ENCODE data around the gene SLC12A5. TPM values are rescaled to one million over a fixed set of nuclear protein-coding genes. Genes with fewer than 3 reads are reported as not detected.

SLC12A5 gene
- total RNA-seq, 2 experiments from 2014 or later: 3.8 to 11.0 TPM

- no TSS peak for BruUV-seq (replicated peaks)
- ChIA-PET CTCF (ENCODE audit: unreplicated experiment) (no interaction called here), POLR2A (no interaction called here)
- H3K4me1 ChIP-seq (ENCODE audit: insufficient read depth, low read length, poor library complexity, severe bottlenecking): peaks cover 5% of the 10 kb centered on the region
- H2AFZ ChIP-seq (ENCODE audit: low read length): no peak overlapping the region
- no peaks in the 10 kb centered on the region for H4K20me1 ChIP-seq (ENCODE audit: insufficient read depth, low read length)
- no peak overlapping the region for H3K27ac ChIP-seq (ENCODE audit: low read depth, low read length, poor library complexity, severe bottlenecking)
- H3K36me3 ChIP-seq (ENCODE audit: insufficient read depth, low read length): no peaks in the 10 kb centered on the region
- TF ChIP-seq EZH2phosphoT487 (IDR thresholded peaks at IDR 0.05; ENCODE audit: borderline replicate concordance, low read depth, low read length): no peak
- TF ChIP-seq, protein P1, sequence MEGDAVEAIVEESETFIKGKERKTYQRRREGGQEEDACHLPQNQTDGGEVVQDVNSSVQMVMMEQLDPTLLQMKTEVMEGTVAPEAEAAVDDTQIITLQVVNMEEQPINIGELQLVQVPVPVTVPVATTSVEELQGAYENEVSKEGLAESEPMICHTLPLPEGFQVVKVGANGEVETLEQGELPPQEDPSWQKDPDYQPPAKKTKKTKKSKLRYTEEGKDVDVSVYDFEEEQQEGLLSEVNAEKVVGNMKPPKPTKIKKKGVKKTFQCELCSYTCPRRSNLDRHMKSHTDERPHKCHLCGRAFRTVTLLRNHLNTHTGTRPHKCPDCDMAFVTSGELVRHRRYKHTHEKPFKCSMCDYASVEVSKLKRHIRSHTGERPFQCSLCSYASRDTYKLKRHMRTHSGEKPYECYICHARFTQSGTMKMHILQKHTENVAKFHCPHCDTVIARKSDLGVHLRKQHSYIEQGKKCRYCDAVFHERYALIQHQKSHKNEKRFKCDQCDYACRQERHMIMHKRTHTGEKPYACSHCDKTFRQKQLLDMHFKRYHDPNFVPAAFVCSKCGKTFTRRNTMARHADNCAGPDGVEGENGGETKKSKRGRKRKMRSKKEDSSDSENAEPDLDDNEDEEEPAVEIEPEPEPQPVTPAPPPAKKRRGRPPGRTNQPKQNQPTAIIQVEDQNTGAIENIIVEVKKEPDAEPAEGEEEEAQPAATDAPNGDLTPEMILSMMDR (conservative IDR thresholded peaks at IDR 0.05; ENCODE audit: low read length): no peak
- intact Hi-C loops (cut with micrococcal nuclease; ENCODE audit: unreplicated experiment): no loop called here
- H3K9me2 ChIP-seq (ENCODE audit: insufficient read depth, low read length): no peaks in the 10 kb centered on the region
- H3K4me2 ChIP-seq (ENCODE audit: low read length): no peak overlapping the region
- no peak overlapping the region for H3K4me3 ChIP-seq (ENCODE audit: low read depth, low read length, poor library complexity, severe bottlenecking)
- no peaks in the 10 kb centered on the region for H3K79me2 ChIP-seq (ENCODE audit: insufficient read depth, low read depth, low read length)
- DNase-seq (ENCODE audit: low spot score): no peak
- no peaks in the 10 kb centered on the region for H3K9me3 ChIP-seq (ENCODE audit: low read length)
Measured at GRCh38 chr20:46101957-46102356, 72.9 kb downstream of the SLC12A5 start.

DNA sequence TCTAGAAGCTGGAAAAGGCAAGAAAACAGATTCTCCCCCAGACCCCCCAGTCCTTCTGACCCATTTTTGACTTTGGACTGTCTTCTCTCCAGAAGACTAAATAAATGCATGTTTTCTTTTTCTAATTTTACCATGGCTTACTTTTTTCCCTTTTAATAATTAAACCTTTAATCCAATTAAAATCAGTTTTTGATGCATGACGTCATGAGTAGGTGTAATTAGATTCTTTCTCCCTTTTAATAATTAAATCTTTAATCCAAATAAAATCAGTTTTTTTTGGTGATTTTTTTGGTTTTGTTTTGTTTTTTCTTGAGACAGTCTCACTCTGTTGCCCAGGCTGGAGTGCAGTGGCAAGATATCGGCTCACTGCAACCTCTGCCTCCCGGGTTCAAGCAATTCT, 73.9 kb downstream of the SLC12A5 start:
- ChIA-PET POLR2A (no interaction called here), CTCF (ENCODE audit: unreplicated experiment) (no interaction called here)
- intact Hi-C loops (cut with micrococcal nuclease; ENCODE audit: unreplicated experiment): no loop called here
- Histone ChIP-seq H3K36me3 (ENCODE audit: insufficient read depth, low read length) (no peaks in the 10 kb centered on the region), H2AFZ (ENCODE audit: low read length) (no peak overlapping the region), H3K9me2 (ENCODE audit: insufficient read depth, low read length) (no peaks in the 10 kb centered on the region), H3K4me1 (ENCODE audit: insufficient read depth, low read length, poor library complexity, severe bottlenecking) (peaks cover 7% of the 10 kb centered on the region), H3K4me2 (ENCODE audit: low read length) (no peak overlapping the region), H3K27ac (ENCODE audit: low read depth, low read length, poor library complexity, severe bottlenecking) (no peak overlapping the region), H4K20me1 (ENCODE audit: insufficient read depth, low read length) (no peaks in the 10 kb centered on the region), H3K4me3 (ENCODE audit: low read depth, low read length, poor library complexity, severe bottlenecking) (no peak overlapping the region), H3K9me3 (ENCODE audit: low read length) (no peaks in the 10 kb centered on the region), H3K79me2 (ENCODE audit: insufficient read depth, low read depth, low read length) (no peaks in the 10 kb centered on the region)
- TF ChIP-seq, protein P1 (conservative IDR thresholded peaks at IDR 0.05; ENCODE audit: low read length): no peak
- no peak for TF ChIP-seq EZH2phosphoT487 (IDR thresholded peaks at IDR 0.05; ENCODE audit: borderline replicate concordance, low read depth, low read length)
- no TSS peak for BruUV-seq (replicated peaks)
- DNase-seq (ENCODE audit: low spot score): no peak

DNA sequence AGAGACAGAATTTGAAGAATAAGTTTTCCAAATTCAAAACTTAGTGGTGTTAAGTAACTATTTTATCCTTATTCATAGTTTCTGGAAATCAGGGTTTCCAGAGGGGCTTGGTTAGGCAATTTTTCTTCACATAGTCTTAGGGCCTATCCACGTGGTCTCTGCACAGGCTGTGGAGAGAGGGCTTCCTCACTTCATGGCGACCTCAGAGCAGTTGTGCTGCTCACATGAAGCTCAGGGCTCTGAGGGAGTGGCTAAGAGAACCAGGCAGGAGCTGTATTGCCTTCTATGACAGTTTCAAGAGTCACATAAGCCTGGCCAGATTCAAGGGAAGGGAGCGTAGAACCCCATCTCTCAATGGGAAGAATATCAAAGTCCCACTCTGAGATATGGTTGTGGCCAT, 75.2 kb downstream of the SLC12A5 start:
- H3K4me3 ChIP-seq (ENCODE audit: low read depth, low read length, poor library complexity, severe bottlenecking): no peak overlapping the region
- no peak for DNase-seq (ENCODE audit: low spot score)
- POLR2A ChIA-PET: no interaction called here
- no peaks in the 10 kb centered on the region for H3K9me3 ChIP-seq (ENCODE audit: low read length)
- H4K20me1 ChIP-seq (ENCODE audit: insufficient read depth, low read length): no peaks in the 10 kb centered on the region
- intact Hi-C loops (cut with micrococcal nuclease; ENCODE audit: unreplicated experiment): no loop called here
- no peaks in the 10 kb centered on the region for H3K9me2 ChIP-seq (ENCODE audit: insufficient read depth, low read length)
- no peaks in the 10 kb centered on the region for H3K79me2 ChIP-seq (ENCODE audit: insufficient read depth, low read depth, low read length)
- no TSS peak for BruUV-seq (replicated peaks)
- no peak overlapping the region for H3K4me2 ChIP-seq (ENCODE audit: low read length)
- no peak overlapping the region for H3K27ac ChIP-seq (ENCODE audit: low read depth, low read length, poor library complexity, severe bottlenecking)
- no peak overlapping the region for H2AFZ ChIP-seq (ENCODE audit: low read length)
- peaks cover 19% of the 10 kb centered on the region for H3K4me1 ChIP-seq (ENCODE audit: insufficient read depth, low read length, poor library complexity, severe bottlenecking)
- CTCF ChIA-PET (ENCODE audit: unreplicated experiment): no interaction called here
- no peaks in the 10 kb centered on the region for H3K36me3 ChIP-seq (ENCODE audit: insufficient read depth, low read length)
- TF ChIP-seq, protein P1 (conservative IDR thresholded peaks at IDR 0.05; ENCODE audit: low read length): no peak
- no peak for TF ChIP-seq EZH2phosphoT487 (IDR thresholded peaks at IDR 0.05; ENCODE audit: borderline replicate concordance, low read depth, low read length)
